CD4-positive, alpha-beta T cell treated with Interleukin-10 for 1 hour (primary cell): ENCODE results near the gene ROCK2.
A peak's percentile ranks its signal among the peaks of the same experiment; 100 is the strongest.

Experiments
- DNase-seq: peaks from one replicate; pipeline ENCODE4 v3.0.0-alpha.2; 2020

The ROCK2 gene

GRCh38 chr2:11344342-11344955 is at the start of gene ROCK2:
ROCK2 (minus strand) TSS chr2:11344636; CDS start chr2:11344136, 500 bp downstream.
- peak; percentile 70 for DNase-seq

GRCh38 chr2:11393711-11394236 is 49.3 kb upstream of the ROCK2 start:
- DNase-seq: no peak

- no peak for DNase-seq
These were observed 47.5 kb upstream of the ROCK2 start for GRCh38 chr2:11391942-11392266.

- no peak for DNase-seq
These were observed 45.9 kb upstream of the ROCK2 start for GRCh38 chr2:11390399-11390658.

- DNase-seq: no peak
These were observed 45.3 kb upstream of the ROCK2 start for GRCh38 chr2:11389551-11390398.

- DNase-seq: no peak
These were observed 44.6 kb upstream of the ROCK2 start for GRCh38 chr2:11389052-11389420.

GRCh38 chr2:11388262-11389051 is 44.0 kb upstream of the ROCK2 start:
- DNase-seq: no peak

GRCh38 chr2:11387843-11388242 is 43.4 kb upstream of the ROCK2 start:
- DNase-seq: no peak

GRCh38 chr2:11387100-11387390 is 42.6 kb upstream of the ROCK2 start:
- no peak for DNase-seq

- DNase-seq: no peak
These were observed 41.4 kb upstream of the ROCK2 start for GRCh38 chr2:11385847-11386246.

- DNase-seq: no peak
These were observed 40.8 kb upstream of the ROCK2 start for GRCh38 chr2:11385216-11385615.

- DNase-seq: no peak
These were observed 35.1 kb upstream of the ROCK2 start for GRCh38 chr2:11379558-11379957.

- no peak for DNase-seq
These were observed 33.6 kb upstream of the ROCK2 start for GRCh38 chr2:11377928-11378545.

- no peak for DNase-seq
These were observed 31.6 kb upstream of the ROCK2 start for GRCh38 chr2:11376071-11376470.

- DNase-seq: no peak
These were observed 31.2 kb upstream of the ROCK2 start for GRCh38 chr2:11375689-11376027.

GRCh38 chr2:11375025-11375688 is 30.7 kb upstream of the ROCK2 start:
- DNase-seq: no peak

GRCh38 chr2:11373096-11373495 is 28.7 kb upstream of the ROCK2 start:
- no peak for DNase-seq

GRCh38 chr2:11371092-11371937 is 26.9 kb upstream of the ROCK2 start:
- DNase-seq: no peak

GRCh38 chr2:11370377-11371091 is 26.1 kb upstream of the ROCK2 start:
- DNase-seq: no peak

- DNase-seq: no peak
These were observed 23.7 kb upstream of the ROCK2 start for GRCh38 chr2:11368059-11368572.

- no peak for DNase-seq
These were observed 22.8 kb upstream of the ROCK2 start for GRCh38 chr2:11367170-11367730.
